AML-193 (cell line): ENCODE measurements around the gene ACTR2.

ENCODE experiments used
- DNase-seq, 2 experiments: peaks; one replicate each; lab custom pipeline; 2025; lab: John Stamatoyannopoulos, UW

The ACTR2 gene

DNA sequence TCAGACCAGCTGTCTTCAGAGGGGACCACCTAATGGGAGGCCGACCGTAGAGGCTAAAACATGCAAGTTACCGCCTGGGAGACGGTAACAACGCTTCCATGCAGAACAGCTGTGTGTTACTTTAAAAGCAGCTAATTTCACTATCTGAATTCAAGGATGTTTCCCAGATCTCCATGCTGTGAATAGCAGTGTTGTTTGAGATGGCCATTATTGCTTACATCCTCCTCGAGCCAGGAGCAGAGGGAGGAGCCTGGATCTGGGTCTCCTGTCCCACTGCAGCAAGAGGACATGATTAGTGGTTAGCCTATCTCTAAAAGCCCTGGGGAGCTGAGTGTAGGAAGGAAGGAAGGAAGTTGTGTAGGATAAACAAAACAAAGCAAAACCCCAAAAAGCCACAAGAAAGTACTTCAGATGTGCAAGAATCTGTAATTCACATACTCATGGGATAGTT is 50.9 kb downstream of the ACTR2 start:
- peak in 1 of 2 experiments; percentile 14 for DNase-seq

DNA sequence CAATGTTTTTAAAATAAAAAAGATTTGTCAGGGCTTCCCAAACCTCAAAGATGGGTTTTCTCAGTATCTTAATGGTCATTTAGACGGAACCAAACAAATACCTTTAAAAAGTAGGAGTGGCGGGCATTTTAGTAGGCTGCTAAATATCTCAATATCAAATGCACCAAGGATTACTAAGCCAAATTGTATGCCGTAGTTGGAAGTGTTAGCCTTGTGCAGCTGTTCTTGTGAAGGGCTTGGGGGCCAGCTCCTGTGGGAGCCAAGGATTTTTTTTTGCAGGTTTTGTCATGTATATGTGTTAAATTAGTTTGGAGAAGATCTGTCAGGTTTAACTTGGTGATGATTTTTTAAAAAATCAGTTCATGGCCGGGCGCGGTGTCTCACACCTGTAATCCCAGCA is 52.1 kb downstream of the ACTR2 start:
- no peak for DNase-seq

DNA sequence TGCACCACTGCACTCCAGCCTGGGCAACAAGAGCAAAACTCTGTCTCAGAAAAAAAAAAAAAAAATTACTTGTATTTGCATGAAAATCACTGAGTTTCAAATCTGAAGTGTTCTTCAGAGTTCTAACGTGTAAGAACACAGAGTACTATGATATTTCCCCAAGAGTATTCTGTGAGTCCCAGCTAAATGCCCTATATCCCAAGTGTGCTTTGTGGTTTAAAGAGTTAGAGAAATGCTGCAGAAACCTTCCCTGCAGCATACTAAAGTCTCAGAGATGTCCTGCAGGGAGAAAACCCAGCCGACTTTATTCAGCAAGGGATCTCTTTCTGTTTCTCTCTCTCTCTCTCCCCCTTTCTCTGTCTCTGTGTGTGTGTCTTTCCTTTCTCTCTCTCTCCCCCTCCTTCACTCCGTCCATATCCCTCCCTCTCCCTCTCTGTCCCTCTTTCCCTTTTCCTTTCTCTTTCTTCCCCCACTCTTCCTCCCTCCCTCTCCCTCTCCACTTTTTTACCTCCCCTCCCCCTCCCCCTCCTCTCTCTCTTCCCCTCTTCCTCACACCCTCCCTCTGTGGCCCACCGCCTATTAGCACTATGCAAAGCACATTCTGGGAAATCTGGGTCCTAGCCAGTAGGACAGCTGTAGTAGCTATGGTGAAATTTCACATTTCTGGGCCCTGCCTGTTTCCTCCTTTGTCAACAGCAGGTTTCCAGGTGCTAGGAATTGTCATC is 54.2 kb downstream of the ACTR2 start:
- DNase-seq: no peak

DNA sequence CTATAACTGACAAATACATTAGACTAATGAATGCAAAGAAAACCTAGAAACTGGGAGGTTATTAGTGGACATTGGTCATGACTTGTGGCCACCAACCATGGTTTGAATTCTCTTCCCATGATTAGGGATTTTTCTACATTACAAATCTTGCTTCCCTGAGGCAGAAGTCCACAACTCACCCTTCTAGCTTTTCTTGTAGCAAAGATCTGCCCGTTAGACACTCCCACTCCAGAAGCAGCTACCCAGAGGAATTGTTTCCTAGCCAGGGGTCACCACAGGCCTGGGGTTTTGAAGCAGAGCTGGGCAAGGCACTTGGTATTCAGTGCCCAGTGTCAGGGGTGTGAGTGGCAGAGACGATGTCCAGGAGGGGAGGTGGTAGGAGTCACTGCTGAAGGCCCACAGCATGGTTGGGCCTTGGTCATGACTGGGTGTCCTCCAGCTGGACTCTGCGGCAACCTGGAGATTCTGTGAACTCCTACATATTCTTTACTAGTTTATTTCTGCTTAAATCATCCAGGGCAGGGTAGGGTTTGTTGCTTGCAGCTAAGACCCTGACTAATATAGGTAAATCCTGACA is 54.9 kb downstream of the ACTR2 start:
- DNase-seq: no peak

DNA sequence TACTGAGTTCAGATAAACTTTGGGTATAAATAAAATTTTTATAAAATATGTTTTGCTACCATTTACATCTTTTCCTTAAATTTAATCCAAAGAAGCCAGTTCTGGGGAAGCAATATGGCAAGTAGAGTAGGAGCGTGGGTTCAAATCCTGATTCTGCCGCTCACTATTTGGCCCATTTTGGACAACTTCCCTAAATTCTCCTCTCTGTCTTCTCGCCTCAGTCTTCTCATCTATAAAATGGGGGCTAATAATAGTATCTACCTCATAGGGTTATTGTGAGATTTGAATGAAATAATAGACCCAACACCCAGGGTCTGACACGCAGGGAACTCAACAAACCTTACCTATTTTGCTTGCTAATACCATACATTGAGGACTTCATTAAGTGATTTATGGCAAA is 59.7 kb downstream of the ACTR2 start:
- DNase-seq: no peak

DNA sequence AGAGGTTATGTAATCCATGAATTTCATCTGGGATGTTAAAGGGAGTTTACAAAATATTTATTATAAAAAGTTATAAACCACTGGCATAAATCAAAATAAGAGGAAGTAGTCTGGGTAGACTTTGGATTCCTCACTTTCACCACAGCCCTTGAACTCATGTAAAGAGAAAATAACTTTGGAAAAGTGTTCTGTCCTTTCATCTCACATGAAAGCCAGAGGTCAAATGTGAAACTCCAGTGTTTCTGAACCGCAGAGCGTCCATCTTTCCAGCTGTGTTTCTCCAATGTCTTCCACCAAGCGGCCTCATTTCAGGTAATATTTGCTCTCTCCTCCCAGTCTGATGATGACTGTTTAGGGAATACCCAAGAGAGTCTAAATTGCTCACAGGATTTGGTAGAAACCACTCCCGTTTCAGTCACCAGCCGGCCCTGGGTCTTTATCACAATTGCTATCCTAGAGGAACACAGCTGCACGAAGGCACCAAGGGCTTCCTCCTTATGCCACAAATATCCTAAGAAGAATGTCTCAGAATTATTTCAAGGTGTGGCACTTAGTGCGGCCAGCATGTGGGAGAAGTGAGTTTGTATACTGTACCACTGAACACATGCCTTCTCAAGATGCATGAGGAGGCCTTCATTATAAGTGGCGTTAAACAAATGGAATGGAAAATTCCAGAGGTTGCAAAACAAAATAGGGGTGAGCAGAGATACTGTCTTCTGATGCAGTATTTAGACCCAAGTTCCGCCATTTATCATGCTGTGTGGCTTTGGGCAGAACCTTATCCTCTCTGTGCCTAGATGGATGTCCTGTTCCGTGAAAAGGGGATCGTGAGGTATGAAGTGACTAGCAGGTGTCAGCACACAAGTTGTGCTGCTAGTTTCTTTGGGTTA is 63.8 kb downstream of the ACTR2 start:
- DNase-seq: no peak

DNA sequence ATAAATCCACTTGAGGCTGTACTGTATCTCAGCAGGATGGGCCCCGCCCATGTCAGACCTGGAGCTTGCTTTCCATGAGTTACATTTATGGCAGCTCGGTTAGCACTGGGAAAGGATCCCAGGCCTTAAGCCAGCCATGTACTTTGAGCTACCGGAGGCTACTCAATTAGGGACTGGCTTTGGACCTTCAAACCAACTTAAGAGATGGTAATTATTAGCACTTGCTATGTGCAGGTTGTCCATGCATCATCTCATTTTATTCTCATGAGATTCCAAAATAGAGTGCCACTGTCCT is 64.4 kb downstream of the ACTR2 start:
- no peak for DNase-seq

DNA sequence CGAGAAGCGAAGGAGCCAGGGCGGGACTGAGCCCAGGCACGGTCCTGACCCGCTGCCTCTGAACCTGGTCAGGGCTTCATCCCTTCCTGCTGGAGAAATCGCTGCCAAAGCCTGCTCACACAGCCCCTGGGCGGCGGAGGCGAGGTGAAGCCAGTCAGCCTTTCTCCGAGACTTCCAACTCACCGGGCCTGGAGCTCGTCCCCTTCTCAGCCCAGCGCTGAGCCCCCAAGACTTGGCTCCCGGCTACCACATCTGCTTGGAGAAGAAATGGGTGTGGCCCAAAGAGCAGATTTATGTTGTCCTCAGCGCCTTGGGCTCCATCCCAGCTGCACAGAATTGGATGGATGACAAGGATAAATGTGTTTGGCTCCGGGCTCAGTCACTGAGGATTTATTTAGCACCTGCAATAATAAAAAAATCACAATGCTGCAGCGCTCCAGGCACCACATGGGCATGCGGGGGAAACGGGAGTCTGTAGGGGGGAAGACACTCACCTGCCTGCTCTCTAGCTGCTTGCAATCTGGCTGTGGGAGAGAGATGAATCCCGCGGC is 64.9 kb downstream of the ACTR2 start:
- no peak for DNase-seq

DNA sequence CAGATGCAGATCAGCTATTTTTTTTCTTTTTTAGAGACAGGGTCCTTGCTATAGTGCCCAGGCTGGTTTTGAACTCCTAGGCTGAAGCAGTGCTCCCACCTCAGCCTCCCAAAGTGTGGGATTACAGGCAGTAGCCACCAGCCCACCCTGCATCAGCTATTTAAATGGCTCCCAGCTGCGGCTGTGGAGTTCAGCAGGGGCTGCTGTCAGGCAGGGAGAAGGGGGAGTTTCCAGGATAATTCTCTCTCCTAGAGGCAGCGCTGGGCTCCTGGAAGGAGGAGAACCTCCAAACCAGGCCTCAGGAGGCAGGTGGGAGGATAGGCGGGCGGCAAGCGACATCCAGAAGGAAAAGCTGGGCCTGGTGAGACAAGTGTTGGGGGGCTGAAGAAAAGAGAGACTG is 65.7 kb downstream of the ACTR2 start:
- DNase-seq: no peak

DNA sequence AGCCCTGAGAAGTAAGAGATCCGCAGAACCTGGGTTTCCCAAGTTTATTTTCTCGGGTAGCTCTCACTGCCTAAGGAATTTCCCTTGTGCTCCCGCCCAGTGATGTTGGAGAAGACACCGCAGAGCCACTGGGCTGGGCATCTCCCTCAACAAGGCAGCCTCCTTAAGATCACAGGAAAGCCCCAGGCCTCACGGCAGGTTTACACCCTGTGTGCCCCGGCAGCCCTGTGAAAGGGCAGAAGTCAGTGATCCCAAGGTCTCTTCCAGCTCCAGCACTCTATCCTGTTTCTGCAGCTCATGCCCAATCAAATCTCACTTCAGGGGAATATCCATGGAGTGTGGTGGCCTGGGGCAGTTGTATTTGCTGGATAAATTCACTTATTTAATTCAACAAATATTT is 66.5 kb downstream of the ACTR2 start:
- no peak for DNase-seq

DNA sequence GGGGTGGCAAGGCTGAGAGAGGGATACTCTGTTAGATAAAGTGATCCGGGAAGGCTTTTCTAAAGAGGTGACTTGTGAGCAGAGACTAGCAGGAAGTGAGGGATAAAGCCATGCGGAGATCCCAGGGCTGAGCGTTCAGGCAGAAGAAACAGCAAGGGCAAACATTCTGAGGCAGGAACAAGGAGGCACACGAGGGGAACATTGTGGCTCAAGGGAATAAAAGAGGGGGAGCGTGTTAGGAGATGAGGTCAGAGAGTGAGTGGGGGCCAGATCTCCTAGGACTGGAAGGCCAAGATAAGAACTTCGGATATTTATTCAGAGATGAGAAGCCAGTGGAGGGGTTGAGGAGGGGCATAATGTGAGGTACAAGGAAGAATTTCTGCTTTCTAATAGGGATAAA is 67.1 kb downstream of the ACTR2 start:
- no peak for DNase-seq

DNA sequence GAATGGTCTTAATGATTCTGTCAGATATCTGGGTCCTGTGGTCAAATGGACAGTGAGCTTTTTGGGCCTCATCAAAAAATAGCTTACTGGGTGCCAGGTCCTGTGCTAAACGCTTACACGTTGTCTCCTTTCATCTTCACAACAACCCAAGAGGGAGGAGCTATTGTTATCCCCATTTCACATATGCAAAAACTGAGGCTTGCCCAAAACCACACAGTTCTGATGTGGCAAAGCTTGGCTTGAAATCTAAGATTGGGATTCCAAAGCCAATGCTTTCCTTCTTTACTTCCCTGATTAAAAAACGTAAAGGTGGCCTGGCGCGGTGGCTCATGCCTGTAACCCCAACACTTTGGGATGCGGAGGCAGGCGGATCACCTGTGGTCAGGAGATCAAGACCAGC is 69.3 kb downstream of the ACTR2 start:
- no peak for DNase-seq

DNA sequence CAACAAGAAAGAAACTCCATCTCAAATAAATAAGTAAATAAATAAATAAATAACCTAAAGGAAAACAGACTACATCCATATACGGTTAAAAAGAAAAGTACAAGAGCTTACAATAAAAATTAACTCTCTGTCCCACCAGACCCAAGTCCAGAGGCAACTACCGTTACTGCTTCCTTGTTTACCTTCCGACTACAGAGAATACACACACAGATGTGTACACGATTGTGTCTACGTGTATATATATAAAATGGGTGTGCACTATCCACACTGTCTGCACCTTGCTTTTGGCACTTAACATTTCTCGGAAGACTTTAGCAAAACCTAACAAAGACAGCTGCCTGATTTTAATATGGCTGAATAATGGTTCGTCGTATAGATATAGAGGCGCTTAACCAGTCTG is 69.9 kb downstream of the ACTR2 start:
- no peak for DNase-seq

DNA sequence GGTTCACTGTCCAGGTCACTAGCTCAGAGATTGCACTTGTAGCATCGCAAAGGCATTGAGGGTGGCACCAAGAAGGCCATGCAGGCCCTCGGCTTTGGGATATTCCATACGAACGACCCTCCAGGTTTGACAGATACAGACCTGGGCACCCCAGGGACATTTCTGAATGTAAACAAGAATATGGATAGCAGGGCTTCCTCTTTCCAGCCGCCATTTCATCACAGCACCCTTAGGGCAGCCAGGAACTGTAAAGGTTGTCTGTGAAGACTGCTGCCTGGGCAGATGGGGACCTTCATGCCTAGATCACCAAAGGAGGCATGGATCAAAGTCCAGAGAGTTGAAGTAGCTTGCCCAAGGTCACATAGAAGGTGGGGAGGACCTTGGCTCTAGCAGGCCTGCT is 70.5 kb downstream of the ACTR2 start:
- DNase-seq: no peak

DNA sequence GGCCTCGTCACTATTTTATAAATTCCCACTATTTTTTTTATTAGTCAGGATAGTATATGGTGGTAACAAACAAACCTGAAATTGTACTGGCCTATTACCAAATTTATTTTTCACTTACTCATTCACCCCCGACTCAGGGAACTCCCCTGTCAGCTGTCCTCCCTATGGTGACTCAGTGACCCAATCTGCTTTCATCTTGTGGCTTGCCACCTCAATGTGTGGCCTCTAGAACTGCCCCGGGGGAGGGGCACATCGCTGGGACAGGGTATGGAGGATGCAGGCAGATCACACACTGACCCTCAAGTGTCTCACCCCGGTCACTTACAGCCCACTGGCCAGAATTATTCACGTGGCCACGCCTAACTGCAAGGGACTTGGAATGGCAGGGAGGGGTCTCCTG is 71.6 kb downstream of the ACTR2 start:
- DNase-seq: no peak

DNA sequence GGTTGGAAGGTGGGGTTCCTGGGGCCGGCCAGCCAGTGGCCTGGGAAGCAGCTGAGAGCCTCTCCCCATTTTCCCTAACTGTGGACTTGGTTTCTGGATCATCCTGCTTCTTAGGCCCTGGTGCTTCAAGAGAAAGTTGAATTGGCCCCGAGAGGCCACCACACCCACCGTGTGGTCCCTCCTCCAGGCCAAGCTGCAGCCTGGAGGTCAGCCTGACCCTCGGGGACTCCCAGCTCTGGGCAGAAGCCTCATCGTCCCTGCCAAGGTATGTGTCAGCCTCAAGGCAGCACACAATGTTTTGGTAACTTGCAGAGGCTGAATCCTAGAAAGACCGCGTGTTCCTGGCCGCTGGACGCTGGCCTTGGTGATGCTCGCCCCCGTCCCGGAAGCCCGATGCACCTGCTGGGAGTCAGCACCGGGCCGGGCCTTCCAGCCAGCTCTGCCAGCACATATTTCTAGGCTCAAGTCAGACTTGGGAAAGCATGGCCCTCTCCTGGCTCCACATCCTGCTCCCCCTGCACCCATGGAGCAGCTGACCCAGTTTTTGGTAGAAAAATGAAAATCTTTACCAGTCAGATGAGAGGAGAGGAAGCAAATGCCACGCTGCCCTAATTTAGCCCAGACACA is 72.6 kb downstream of the ACTR2 start:
- no peak for DNase-seq

DNA sequence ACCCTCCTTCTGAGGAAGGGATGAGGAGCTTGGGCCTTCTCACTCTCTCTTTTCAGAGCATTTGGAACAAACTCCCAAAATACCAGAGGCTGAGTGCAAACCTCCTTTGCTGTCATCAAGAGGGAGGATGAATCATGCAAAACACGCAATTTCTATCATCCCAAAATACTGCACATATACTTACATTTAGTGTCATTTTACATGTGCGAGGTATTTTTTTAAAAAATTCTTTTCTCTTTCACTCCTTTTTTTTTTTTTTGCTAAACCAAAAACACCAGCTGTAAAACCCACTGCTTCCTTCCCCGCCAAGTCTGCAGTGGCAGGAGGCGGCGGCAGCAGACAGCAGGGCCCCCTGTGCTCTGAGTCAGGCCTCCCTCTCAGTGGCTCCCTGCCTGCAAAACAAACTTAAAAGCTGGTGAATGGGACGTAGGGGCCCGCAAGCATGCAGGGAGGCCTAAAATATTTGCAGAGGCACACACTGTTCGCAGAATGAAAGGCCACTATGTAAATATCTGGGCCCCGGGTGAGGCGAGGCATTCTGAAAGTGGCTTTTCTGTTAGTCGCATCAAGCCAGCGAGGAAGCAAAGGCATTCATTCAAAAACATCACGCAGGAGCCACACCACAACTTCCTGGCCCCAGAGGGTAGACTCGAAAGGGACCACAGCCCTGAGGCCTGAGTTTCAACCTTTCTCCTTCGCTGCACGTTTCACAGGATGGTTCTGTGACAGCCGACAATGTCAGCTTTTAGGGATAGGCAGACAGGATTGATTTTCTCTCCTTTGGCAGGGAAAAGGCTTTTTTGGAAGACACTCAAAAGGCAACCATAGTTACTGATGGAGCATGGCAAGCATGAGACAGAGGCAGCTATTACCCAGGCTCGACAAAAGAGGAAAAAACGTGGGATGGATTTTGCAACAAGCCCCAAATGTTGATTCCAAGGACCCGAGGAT is 73.4 kb downstream of the ACTR2 start:
- DNase-seq: no peak

DNA sequence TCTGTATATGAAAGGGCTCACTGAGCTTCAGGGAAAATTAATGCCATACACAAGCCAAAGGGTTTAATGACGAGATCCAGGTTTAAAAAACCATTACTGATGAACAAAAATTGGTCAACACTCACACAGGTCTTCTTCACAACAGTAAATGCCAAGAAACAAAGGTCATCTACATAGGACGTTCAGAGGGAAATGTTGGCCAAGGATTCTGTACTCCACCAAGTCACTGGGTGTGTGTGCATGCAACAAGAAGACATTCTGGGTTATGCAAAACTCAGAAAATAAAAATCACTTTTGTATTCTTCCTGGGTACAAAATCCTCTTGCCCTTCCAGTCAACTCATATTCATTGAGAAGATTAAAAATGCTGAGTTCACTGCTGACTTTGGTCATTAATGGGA is 78.3 kb downstream of the ACTR2 start:
- DNase-seq: no peak

DNA sequence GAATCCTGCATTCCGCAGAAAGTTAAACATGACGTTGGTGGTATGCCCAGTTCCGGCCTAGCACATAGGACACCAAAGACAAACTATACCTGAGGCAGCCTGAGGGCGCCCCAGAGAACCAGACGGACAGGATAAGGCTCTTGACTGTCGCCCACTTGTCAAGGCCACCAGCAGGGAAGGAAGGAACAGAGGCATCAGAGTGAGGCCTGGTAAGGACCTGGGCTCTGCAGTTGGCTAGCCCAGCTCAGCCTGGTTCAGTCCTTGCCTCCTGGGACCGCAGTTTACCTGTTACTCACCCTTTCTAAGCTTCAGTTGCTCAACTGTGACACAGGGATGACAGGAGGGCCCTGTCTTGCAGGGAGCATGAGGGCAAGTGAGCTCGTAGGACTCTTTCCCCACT is 82.1 kb downstream of the ACTR2 start:
- no peak for DNase-seq

DNA sequence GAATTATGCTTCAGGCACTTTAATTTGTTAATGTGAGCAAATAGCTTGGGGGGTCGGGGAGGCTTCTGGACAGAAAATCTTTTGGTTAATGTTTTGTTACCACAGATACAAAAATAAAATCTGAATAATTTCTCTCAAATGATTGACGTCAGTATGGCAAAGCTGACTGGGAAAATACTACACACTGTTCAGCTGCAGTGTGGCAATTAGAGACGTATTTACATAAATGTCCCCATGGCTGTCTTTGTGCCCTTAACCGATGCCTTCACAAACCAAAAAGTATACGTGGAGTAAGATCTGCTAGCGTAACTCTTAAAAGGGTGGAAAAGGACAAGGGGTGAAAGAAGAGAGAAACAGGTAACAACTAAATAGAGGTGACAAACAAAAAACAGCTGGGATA is 83.4 kb downstream of the ACTR2 start:
- DNase-seq: no peak

DNA sequence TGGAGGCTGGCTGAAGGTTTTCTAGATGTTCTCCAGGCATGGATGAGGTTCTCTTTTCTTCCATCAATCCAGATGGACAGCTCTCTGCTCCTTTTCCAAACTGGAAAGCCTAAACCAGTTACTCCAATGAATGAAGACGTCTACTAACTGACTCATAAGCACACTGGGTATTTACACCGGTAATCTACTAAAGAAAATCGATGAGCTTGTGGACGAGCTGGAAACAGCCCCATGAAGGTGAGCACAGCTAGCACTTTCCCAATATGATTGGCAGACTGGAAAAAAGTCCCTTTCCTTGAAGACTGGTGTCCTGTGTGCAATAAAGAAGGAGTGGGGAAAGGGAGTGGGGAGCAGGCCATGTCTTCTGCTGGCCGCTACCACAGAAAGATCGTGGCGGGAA is 84.0 kb downstream of the ACTR2 start:
- DNase-seq: no peak
